Measurements from ENCODE around the gene IRX4.

Gene IRX4

DNA sequence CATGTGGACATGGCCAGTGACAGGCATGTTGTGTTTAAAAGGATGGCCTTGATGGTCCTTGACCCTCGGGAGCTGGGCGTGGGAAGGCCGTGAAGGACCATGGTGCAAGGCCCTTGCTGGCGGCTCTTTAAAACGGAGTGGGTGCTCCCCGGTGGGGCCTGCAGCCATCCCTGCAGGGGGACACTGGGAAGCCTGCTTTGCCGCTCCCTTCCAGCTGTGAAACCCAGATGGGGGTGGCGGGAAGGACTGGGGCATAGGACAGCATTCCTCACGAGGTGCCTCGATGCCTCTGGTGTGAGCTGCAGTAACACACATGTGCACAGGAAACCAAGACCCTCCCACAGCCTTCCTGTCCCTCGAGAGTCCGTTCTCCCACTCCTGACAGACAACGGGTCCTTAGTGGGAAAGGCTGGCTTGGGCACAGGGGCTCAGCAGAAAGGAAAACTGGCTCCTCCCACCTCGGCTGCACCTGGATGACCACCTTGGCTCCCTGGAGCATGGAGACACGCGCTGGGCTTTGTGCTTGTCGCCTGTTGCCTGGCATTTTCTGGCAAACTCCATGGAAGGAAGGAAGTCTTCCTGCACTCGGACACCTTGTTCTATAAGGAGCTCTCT, 30.3 kb upstream of the IRX4 start:
- no peak for DNase-seq

DNA sequence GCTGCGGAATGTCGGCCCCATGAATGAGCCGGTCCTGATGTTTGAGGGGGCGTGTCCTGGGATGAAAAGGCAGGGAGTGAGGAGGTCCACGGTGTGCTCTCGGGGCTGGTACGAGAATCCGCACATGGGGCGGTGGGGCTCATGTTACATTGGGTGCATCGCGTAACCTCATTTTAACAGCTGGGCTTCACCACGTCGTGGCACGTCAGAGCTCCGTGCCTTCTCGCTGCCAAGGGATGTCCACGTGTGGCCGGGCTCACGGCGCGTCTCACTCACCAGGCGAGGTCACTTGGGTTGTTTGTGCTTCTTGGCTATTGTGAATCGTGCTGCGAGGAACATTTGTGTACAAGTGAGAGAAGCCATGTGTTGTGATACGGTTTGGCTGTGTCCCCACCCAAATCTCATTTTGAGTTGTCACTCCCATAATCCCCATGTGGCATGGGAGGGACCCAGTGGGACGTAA, 29.1 kb upstream of the IRX4 start:
- no peak for DNase-seq

GRCh38 chr5:1910861-1911772, 28.4 kb upstream of the IRX4 start:
- DNase-seq: no peak

- DNase-seq: no peak
These were observed 27.5 kb upstream of the IRX4 start for GRCh38 chr5:1910081-1910760.

DNA sequence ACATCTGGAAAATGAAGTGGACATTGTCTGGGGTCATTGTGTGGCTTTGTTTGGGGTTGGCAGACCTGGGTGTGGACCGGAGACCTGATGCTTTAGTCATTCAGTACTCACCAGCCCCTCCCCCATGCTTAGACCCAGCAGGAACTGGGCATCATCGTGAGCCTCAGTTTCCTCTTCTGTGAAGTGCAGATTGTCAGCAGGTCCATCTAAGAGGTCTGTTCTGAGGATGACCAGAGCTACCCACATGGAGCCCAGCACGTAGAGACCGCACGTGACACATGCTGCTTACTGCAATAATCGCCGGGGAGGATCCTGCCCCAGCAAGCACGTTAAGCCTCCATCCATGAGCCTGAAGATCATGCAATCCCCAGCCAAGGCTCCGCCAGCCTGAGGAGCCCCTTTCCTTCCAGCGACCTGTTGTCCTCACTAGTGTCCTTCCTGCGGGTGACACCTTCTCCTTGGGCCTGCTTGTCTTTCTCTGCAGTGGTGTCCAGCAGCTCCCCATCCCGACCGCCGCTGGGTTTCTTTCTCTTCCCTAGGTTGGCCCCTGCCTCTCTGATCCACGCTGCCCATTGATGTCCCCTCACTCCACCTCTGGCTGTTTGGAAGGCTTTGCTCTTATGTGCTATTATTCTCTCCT, 26.7 kb upstream of the IRX4 start:
- no peak for DNase-seq

DNA sequence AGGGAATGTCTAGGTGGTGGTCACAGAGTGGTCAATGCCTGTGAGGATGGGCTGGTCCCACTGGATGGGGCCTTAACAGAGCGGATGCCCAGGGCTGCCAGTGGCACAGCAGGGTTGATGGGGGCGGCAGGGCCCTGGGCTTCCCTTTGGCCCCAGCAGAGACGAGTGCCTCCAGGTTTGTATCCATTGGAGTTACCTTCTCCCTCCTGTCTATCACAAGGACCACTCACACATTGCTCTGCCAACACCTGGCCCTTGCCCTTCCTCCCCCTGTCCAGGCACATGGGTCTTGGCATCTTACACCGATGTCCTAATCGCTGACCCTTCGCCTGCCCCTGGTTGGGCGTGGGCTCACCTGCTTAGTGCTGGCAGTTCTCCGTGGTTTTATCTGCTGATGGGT, 26.2 kb upstream of the IRX4 start:
- DNase-seq: no peak

- DNase-seq: no peak
These were observed 24.9 kb upstream of the IRX4 start for GRCh38 chr5:1907616-1908015.

DNA sequence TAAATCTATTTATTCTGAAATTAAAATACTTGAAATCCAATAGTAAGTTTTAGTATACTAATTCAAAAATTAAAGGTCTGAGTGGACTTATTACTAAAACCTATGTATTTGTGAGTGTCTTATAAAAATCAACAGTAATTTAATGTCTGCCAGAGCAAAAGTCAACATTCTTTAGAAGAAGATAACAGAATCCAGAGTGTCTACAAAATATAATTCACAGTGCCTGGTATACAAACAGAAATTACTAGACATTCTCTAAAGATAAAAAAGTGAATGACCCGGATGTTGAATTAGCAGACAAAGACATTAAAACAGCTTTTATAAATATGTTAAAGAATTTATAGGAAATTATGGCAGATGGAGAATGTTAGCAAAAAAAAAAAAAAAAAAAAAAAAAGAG, 22.4 kb upstream of the IRX4 start:
- DNase-seq: no peak

- DNase-seq: no peak
These were observed 19.3 kb upstream of the IRX4 start for GRCh38 chr5:1901983-1902382.

DNA sequence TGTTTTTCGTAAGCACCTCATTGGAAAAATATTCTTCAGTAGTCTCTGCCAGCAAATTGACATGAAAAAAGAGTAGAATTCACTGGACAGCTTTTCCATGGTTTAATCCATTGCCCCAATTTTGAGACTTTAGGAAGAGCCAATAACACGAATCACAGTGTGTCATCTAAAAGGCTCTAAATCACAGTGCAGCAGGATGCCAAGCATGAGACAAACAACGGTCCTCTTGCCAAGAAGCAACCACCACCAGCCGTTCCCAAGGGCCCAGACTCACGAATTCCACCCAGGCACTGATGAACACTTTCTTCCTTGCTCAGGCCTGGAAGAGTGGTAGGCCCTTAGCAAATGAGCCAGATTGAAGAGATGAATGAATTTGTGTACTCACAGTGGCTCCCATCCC, 18.3 kb upstream of the IRX4 start:
- DNase-seq: no peak

DNA sequence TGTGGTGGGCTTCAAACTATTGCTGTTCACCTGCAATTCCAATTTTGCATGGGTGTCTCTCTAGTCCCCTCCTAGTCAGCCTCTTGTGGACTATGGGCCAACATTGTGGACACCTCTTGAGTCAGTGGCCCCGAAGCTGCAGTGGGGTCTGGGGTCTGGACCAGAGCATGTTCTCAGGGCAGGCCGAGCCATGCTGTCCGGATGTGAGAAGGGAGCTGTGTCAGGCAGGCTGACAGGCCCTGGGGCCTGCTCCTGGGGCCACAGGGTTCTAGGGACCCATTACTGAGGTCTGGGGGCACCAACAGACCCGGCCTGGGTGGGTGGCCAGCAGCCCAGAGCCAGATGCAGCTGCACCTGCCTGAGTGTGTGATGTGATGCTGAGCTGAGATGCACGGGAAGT, 16.5 kb upstream of the IRX4 start:
- no peak for DNase-seq

- no peak for DNase-seq
These were observed 15.2 kb upstream of the IRX4 start for GRCh38 chr5:1897816-1898450.

- no peak for DNase-seq
These were observed 14.7 kb upstream of the IRX4 start for GRCh38 chr5:1897386-1897785.

DNA sequence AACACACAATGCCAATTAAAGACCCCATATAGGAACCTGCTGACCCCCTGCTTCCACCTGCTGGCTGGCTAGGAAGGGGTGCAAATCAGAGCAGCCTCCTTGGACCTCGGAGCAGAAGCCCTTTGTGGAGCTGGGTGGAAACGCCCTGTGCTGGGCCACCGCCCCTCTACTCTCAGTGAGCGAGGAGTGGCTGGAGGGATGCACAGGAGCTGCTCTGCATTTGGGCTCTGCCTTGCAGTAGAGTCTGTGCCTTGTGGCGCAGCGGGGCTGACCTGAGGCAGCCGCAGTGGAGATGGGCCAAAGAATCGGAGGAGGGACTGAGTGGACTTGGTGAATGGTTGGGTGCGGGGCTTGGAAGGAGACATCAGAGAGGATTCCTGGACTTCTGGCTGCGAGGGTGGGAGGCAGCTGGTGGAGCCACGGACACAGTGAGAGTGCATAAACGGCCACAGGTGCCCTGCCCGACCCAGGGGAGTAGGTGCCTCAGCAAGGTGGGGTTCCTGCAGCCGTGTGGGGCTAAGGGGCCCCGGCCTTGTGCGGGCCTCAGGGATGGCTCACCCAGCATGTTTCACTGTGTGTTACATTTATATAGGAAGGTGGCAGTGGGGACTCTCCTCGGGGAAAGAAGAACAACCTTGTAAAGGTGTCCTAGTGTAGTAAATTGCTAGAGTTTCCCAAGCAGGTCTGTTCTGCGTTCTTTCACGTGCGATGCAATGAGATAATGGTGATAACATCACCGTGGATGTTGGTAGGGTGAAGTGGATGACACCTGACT, 14.1 kb upstream of the IRX4 start:
- DNase-seq: no peak

- no peak for DNase-seq
These were observed 13.2 kb upstream of the IRX4 start for GRCh38 chr5:1895739-1896420.

- DNase-seq: no peak
These were observed 11.5 kb upstream of the IRX4 start for GRCh38 chr5:1894243-1894642.

- DNase-seq: no peak
These were observed 11.0 kb upstream of the IRX4 start for GRCh38 chr5:1893754-1894153.

- no peak for DNase-seq
These were observed 10.1 kb upstream of the IRX4 start for GRCh38 chr5:1892685-1893445.

- no peak for DNase-seq
These were observed 9.5 kb upstream of the IRX4 start for GRCh38 chr5:1892211-1892610.

GRCh38 chr5:1891391-1891790, 8.7 kb upstream of the IRX4 start:
- DNase-seq: no peak

- DNase-seq: no peak
These were observed 7.6 kb upstream of the IRX4 start for GRCh38 chr5:1890296-1890695.

All from CD4-positive, alpha-beta T cell treated with Interleukin-4 for 4 hours (primary cell).